ENCODE data around the gene STK39.

Gene STK39

DNA sequence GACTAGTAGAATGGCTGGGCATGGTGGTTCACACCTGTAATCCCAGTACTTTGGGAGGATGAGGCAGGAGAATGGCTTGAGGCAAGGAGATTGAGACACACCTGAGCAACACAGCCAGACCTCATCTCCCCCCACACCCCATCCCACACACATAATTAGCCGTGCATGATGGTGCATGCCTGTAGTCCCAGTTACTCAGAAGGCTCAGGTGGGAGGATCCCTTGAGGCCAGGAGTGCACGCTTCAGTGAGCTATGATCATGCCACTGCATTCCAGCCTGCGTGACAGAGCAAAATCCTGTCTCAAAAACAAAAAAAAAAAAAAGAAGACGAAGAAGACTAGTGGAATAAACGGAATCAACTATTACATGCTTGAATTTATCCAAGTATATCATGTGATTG is 150.0 kb downstream of the STK39 start:
- ChIA-PET CTCF (interaction anchor here (2.3 kb wide), 1 partner anchor 21 kb away, joined by 16 read pairs; no protein-coding TSS in a partner anchor), POLR2A (no interaction called here)
- no peak for DNase-seq (ENCODE audit: low read depth, low spot score)
- no peak for TF ChIP-seq CTCF (IDR thresholded peaks at IDR 0.05; ENCODE audit: insufficient read depth, low read length, missing control alignments)
- no peak overlapping the region for H3K4me3 ChIP-seq (ENCODE audit: low read depth, low read length)

DNA sequence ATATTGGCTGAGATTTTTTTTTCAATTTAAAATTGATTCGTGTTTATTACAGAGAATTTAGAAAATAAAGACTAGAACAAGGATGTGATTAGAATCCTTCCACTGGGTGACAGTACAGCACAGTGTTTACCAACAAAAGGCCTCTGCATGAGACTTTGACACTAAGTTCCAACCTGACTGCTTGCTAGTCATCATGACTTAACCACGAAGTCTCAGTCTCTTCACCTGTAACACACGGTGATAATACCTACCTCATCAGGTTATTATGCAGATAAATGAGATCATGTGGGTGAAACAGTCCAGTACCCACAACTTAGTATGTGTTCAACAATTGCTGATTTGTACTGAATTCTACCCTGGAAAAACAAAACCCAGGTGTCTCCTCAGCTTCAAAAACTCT is 151.2 kb downstream of the STK39 start:
- ChIA-PET CTCF (no interaction called here), POLR2A (no interaction called here)
- TF ChIP-seq CTCF (IDR thresholded peaks at IDR 0.05; ENCODE audit: insufficient read depth, low read length, missing control alignments), result no peak
- H3K4me3 ChIP-seq (ENCODE audit: low read depth, low read length), result no peak overlapping the region
- no peak for DNase-seq (ENCODE audit: low read depth, low spot score)

- no peak for TF ChIP-seq CTCF (IDR thresholded peaks at IDR 0.05; ENCODE audit: insufficient read depth, low read length, missing control alignments)
- CTCF ChIA-PET, result interaction anchor here (1.0 to 1.1 kb wide), 2 partner anchors 15 to 27 kb away, joined by 3 to 8 read pairs; no protein-coding TSS in a partner anchor
- no peak overlapping the region for H3K4me3 ChIP-seq (ENCODE audit: low read depth, low read length)
- POLR2A ChIA-PET, result no interaction called here
- no peak for DNase-seq (ENCODE audit: low read depth, low spot score)
Observed at GRCh38 chr2:168091986-168092385, 155.4 kb downstream of the STK39 start.

GRCh38 chr2:168090366-168091135 is 156.8 kb downstream of the STK39 start:
- DNase-seq (ENCODE audit: low read depth, low spot score), result no peak
- H3K4me3 ChIP-seq (ENCODE audit: low read depth, low read length), result no peak overlapping the region
- ChIA-PET CTCF (interaction anchor here (1.8 kb wide), 1 partner anchor 28 kb away, joined by 5 read pairs; no protein-coding TSS in a partner anchor), POLR2A (no interaction called here)
- no peak for TF ChIP-seq CTCF (IDR thresholded peaks at IDR 0.05; ENCODE audit: insufficient read depth, low read length, missing control alignments)

DNA sequence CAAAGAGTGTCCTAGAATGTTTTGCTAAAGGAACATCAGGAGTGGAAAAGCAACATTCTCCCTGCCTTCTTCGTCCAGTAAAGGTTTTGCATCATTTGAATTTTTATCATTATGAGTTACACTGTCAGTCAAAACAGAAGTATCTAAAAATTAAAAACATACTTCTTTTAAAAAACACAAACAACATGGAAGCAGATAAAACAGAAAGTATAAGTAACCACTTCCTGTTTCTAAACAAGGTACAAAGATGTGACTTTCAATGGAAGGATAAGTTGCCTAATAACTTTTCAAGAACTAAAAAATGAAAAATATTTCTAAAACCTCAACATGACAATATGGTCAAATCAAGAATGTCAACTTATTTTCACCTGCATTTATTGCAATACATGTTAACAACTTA is 158.2 kb downstream of the STK39 start:
- no peak overlapping the region for H3K4me3 ChIP-seq (ENCODE audit: low read depth, low read length)
- ChIA-PET CTCF (interaction anchor here (1.8 kb wide), 1 partner anchor 29 kb away, joined by 5 read pairs; no protein-coding TSS in a partner anchor), POLR2A (no interaction called here)
- no peak for TF ChIP-seq CTCF (IDR thresholded peaks at IDR 0.05; ENCODE audit: insufficient read depth, low read length, missing control alignments)
- DNase-seq (ENCODE audit: low read depth, low spot score), result no peak

DNA sequence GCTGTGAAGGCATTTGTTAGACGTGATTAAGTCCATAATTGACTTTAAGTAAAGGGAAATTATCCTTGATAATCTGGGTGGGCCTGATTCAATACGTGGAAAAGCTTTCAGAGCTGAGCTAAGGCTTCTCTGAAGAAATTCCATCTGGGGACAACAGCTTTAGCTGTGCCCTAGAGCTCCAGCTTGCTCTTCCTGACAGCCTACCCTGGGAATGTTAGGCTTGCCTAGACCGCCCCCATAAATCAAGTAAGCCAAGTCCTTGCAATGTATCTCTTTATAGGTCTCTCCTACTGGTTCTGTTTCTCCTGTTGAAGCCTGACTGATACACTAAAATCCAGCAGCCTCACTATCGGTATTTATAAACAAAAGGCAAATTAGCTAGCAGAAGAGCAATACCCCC is 160.0 kb downstream of the STK39 start:
- H3K4me3 ChIP-seq (ENCODE audit: low read depth, low read length), result no peak overlapping the region
- POLR2A ChIA-PET, result interaction anchor here (0.9 kb wide), 1 partner anchor 74 kb away, joined by 3 read pairs; no protein-coding TSS in a partner anchor
- no peak for TF ChIP-seq CTCF (IDR thresholded peaks at IDR 0.05; ENCODE audit: insufficient read depth, low read length, missing control alignments)
- CTCF ChIA-PET, result interaction anchor here (0.6 to 2.4 kb wide), 4 partner anchors 12 to 33 kb away, joined by 3 to 10 read pairs (median 4); no protein-coding TSS in a partner anchor
- DNase-seq (ENCODE audit: low read depth, low spot score), result no peak
